ENCODE measurements around the gene EML4. TPM values are rescaled to one million over a fixed set of nuclear protein-coding genes. Genes with fewer than 3 reads are reported as not detected.
"Not testable (repeated sequence)": the region's sequence is repeated elsewhere in the genome, so short reads cannot be mapped to it uniquely, and the experiment has no call there.

EML4 gene
- total RNA-seq, 2 donors from 2014 or later = 79.2 to 82.2 TPM

DNA sequence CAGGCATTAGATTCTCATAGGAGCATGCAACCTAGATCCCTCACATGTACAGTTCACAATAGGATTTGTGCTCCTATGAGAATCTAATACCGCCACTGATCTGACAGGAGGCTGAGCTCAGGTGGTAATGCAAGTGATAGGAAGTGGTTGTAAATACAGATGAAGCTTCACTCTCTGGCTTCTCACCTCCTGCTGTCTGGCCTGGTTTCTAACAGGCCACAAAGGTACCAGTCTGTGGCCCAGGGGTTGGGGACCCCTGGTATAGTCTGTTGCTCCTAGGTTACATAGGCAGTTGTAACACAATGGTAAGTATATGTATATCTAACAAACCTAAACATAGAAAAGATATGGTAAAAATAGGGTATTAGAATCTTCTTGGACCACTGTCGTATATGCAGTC, 81.8 kb downstream of the EML4 start:
- Mint-ChIP-seq H3K27ac (peak overlapping the region; percentile 18), H3K4me1 (ENCODE audit: low read depth) (peaks cover 45% of the 10 kb centered on the region), H3K27me3 (ENCODE audit: low read depth) (no peaks in the 10 kb centered on the region), H3K9me3 (no peaks in the 10 kb centered on the region), H3K4me3 (peak overlapping the region in 1 of 2 donors; percentile 12), H3K36me3 (ENCODE audit: insufficient read depth in 2 of 2) (peaks cover 3 to 30% of the 10 kb centered on the region in 2 donors)
- no peak for DNase-seq
- ATAC-seq (replicated peaks in 1 of 2) = no peak

DNA sequence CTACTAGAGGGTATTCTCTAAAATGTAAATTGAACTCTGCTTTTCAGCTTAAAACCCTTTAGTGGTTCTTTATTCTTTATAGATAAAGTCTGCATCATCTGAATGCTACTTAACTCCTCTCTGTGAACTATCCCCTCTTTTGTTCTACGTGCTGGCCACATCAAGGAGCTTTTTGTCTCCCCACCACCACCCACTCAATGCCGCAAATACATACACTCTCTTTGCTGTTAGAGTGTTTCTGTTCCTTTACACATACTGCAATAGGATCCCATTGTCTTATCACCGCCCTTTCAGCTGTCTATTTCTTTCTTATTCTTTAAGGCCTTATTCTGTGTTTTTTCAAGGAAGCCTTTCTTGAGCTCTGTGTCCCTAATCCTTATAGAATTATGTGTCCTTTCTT, 83.3 kb downstream of the EML4 start:
- DNase-seq (peak; percentile 19 to 39), ATAC-seq (replicated peaks in 1 of 2) (peak; percentile 75 to 90)
- Mint-ChIP-seq H3K4me3 (peak overlapping the region in 1 of 2 donors; percentile 30), H3K36me3 (ENCODE audit: insufficient read depth in 2 of 2) (peaks cover 0 to 16% of the 10 kb centered on the region in 2 donors), H3K27ac (no peak overlapping the region), H3K9me3 (no peaks in the 10 kb centered on the region), H3K27me3 (ENCODE audit: low read depth) (no peaks in the 10 kb centered on the region), H3K4me1 (ENCODE audit: low read depth) (peaks cover 57% of the 10 kb centered on the region)

DNA sequence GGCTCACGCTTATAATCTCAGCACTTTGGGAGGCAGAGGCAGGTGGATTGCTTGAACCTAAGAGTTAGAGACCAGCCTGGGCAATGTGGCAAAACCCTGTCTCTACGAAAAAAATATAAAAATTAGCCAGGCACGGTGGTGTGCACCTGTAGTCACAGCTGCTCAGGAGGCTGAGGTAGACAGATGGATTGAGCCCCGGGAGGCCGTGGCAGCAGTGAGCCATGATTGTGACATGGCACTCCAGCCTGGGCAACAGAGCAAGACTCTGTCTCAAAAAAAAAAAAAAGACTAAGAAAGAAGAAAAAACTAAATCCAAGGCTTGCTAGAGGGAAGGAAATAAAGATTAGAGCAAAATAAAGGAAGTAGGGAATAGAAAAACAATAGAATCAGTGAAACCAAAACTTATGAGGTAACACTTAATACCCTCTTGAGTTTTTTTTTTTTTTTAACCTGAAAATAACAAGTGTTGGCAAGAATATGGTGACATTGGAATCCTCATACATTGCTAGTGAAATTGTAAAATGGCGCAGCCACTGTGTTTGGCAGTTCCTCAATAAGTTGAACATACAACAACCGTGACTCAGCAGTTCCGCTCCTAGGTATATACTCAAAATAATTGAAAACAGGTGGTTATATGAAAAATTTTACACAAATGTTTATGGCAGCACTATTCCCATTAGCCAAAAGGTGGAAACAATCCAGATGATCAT, 85.2 kb downstream of the EML4 start:
- no peak for DNase-seq
- Mint-ChIP-seq H3K36me3 (ENCODE audit: insufficient read depth in 2 of 2) (peaks cover 0 to 19% of the 10 kb centered on the region in 2 donors), H3K4me3 (no peak overlapping the region), H3K27me3 (ENCODE audit: low read depth) (no peaks in the 10 kb centered on the region), H3K9me3 (no peaks in the 10 kb centered on the region), H3K27ac (no peak overlapping the region), H3K4me1 (ENCODE audit: low read depth) (peaks cover 57% of the 10 kb centered on the region)
- no peak for ATAC-seq (replicated peaks in 1 of 2)

DNA sequence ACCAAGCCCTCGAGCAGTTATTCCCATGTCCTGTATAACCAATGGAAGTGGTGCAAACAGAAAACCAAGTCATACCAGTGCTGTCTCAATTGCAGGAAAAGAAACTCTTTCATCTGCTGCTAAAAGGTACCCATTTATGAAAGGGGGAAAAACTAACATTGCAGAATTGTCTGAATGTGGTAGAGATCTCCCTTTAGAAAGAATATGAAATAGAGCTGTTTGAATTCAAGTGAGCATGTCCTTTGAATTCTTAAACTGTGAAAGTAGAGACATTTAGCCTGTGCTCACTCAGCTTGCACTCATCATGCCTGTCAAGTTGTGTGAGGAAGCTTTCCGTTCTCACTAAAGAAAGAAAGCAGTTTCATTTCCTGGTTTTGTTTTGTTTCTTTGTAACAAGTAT, 87.4 kb downstream of the EML4 start:
- Mint-ChIP-seq H3K27ac (peak overlapping the region; percentile 60), H3K36me3 (ENCODE audit: insufficient read depth in 2 of 2) (peaks cover 0 to 11% of the 10 kb centered on the region in 2 donors), H3K27me3 (ENCODE audit: low read depth) (no peaks in the 10 kb centered on the region), H3K4me1 (ENCODE audit: low read depth) (peaks cover 46% of the 10 kb centered on the region), H3K9me3 (no peaks in the 10 kb centered on the region), H3K4me3 (peak overlapping the region; percentile 4 to 53)
- no peak for DNase-seq
- peak in 1 of 2 donors; percentile 38 for ATAC-seq (replicated peaks in 1 of 2)

DNA sequence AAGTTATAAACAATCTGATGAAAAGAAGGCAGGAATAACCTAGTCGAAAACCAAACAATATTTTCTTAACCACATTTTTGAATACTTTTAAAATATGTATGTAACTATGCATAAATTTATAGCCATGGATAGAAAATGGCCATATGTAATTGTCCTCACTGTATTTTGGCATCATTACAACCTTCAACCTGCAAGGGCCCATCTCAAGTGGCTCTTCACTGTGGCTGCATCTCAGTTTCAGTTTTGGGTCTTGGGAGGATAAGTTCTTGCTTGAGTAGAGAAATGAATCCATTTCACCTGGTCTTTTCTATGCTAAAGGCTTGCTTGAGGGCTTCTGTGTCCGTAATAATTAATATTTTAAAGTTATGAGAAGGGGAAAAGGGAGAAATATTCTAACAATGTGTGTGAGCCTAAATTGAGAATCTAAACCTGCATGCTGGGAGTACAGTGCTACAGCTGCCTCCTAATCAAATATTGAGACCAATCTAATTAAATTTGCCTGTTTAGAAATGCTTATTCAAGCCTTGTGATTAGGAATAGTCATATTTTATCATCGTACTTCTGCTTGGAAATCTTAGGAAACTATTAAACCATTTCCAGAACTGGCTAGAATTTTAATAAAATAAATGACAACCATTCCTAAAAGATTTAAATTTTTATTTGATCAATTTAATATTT, 92.5 kb downstream of the EML4 start:
- H3K27me3 Mint-ChIP-seq (ENCODE audit: low read depth) = no peaks in the 10 kb centered on the region
- DNase-seq (no peak), ATAC-seq (replicated peaks in 1 of 2) (no peak)
- H3K4me3 Mint-ChIP-seq = no peak overlapping the region
- no peak overlapping the region for H3K27ac Mint-ChIP-seq
- H3K4me1 Mint-ChIP-seq (ENCODE audit: low read depth) = peaks cover 9% of the 10 kb centered on the region
- no peaks in the 10 kb centered on the region for H3K9me3 Mint-ChIP-seq
- peaks cover 0 to 4% of the 10 kb centered on the region in 2 donors for H3K36me3 Mint-ChIP-seq (ENCODE audit: insufficient read depth in 2 of 2)

DNA sequence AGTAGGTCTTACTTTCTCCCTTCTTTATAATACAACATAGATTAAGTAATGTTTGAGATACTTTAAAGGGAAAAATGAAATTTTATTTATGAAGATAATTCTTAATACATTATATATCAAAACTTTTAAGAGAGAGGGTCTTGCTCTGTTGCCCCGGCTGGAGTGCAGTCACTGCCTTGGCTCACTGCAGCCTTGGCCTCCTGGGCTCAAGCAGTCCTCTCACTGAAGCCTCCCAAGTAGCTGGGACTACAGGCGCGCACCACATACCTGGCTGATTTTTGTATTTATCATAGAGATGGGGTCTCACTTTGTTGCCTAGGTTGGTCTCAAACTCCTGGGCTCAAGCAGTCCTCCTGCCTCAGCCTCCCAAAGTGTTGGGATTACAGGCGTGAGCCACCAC, 97.1 kb downstream of the EML4 start:
- Mint-ChIP-seq H3K36me3 (ENCODE audit: insufficient read depth in 2 of 2) (peaks cover 0 to 4% of the 10 kb centered on the region in 2 donors), H3K9me3 (no peaks in the 10 kb centered on the region), H3K27ac (no peak overlapping the region), H3K27me3 (ENCODE audit: low read depth) (no peaks in the 10 kb centered on the region), H3K4me3 (no peak overlapping the region), H3K4me1 (ENCODE audit: low read depth) (peaks cover 24% of the 10 kb centered on the region)
- DNase-seq (no peak), ATAC-seq (replicated peaks in 1 of 2) (no peak)

DNA sequence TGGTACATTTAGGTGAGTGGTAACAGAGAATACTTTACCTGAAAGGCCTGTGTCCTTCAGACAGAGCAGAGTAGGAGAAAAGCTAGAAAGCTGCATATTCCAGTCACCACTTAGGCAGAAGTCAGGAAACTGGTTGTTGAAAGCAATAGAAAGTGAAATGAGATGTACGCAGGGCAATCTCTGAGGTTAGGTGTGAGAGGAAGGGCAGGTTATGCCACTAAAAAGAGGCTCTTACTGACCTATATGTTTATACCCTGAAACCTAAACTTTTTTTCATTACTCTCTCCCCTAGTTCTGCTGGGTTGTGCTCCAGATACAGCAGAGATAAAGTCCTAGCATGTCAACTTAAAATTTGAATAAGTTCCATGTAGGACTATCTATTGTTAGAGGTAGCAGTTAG, 98.4 kb downstream of the EML4 start:
- DNase-seq (no peak), ATAC-seq (replicated peaks in 1 of 2) (peak; percentile 22 to 51)
- H3K4me1 Mint-ChIP-seq (ENCODE audit: low read depth) = peaks cover 24% of the 10 kb centered on the region
- no peak overlapping the region for H3K4me3 Mint-ChIP-seq
- no peaks in the 10 kb centered on the region for H3K9me3 Mint-ChIP-seq
- H3K27me3 Mint-ChIP-seq (ENCODE audit: low read depth) = no peaks in the 10 kb centered on the region
- H3K36me3 Mint-ChIP-seq (ENCODE audit: insufficient read depth in 2 of 2) = peaks cover 0 to 4% of the 10 kb centered on the region in 2 donors
- peak overlapping the region; percentile 43 for H3K27ac Mint-ChIP-seq

DNA sequence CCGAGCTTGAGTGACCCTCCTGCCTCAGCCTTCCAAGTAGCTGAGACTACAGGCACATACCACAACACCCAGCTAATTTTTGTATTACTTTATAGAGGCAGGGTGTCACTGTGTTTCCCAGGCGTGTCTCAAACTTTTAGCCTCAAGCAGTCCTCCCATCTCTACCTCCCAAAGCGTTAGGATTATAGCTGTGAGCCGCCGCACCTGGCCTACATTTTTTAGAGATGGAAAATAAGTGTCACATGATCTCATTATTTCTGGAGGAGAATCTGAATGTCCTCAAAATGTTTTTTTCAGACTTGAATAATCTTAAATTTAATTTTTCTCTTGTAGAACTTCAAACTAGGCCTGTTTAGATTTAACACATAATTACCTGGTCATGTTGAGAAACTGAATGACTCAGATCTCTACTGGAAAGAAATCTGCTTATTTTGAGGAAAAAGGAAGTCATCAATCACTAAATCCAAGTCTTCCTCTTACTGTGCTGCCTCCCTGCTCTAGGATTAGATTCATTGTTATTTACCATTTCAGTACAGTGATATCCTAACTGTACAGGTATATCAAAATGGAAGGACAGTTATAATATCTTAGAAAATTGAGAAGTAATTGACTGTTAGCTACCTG, 99.5 kb downstream of the EML4 start:
- peaks cover 24% of the 10 kb centered on the region for H3K4me1 Mint-ChIP-seq (ENCODE audit: low read depth)
- no peaks in the 10 kb centered on the region for H3K27me3 Mint-ChIP-seq (ENCODE audit: low read depth)
- DNase-seq = no peak
- peak overlapping the region; percentile 50 for H3K27ac Mint-ChIP-seq
- H3K9me3 Mint-ChIP-seq = no peaks in the 10 kb centered on the region
- peaks cover 0 to 3% of the 10 kb centered on the region in 2 donors for H3K36me3 Mint-ChIP-seq (ENCODE audit: insufficient read depth in 2 of 2)
- H3K4me3 Mint-ChIP-seq = no peak overlapping the region
- ATAC-seq (replicated peaks in 1 of 2) = no peak

DNA sequence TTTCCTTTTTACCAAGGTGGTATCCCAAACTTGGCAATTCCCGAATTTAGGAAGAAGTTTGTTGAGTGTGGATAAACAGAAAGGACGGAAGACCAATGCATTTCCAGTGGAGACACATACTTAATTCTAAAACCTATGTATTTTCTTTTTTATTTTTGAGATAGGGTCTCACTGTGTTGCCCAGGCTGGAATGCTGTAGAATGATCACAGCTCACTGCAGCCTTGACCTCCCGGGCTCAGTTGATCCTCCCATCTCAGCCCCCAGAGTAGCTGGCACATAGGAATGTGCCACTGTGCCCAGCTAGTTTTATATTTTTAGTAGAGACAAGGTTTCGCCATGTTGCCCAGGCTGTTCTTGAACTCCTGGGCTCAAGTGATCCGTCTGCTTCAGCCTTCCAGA, 101.6 kb downstream of the EML4 start:
- DNase-seq (no peak), ATAC-seq (replicated peaks in 1 of 2) (no peak)
- Mint-ChIP-seq H3K36me3 (ENCODE audit: insufficient read depth in 2 of 2) (peaks cover 0 to 3% of the 10 kb centered on the region in 2 donors), H3K4me1 (ENCODE audit: low read depth) (peaks cover 24% of the 10 kb centered on the region), H3K9me3 (no peaks in the 10 kb centered on the region), H3K27me3 (ENCODE audit: low read depth) (no peaks in the 10 kb centered on the region), H3K4me3 (no peak overlapping the region), H3K27ac (no peak overlapping the region)

DNA sequence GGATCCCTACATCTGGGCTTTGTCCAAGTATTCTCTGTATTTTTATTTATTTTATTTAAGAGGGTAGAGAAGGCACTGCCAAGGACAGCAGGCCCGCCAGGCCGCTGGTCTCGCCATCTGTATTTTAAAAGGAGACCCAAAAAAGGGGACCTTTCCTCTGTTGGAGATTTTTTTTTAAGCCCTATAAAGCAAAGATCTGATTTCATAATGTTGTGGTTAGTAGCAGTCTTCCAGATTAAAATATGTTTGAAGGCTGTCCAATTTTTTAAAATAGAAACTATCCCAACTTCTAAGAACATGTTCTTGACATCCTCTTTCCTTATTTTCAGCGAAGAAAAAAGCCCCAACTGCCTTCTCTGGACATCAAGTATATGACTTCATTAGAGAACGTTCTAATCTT, 102.1 kb downstream of the EML4 start:
- H3K9me3 Mint-ChIP-seq; H3K36me3 Mint-ChIP-seq (ENCODE audit: insufficient read depth in 2 of 2); H3K27ac Mint-ChIP-seq; H3K27me3 Mint-ChIP-seq (ENCODE audit: low read depth); ATAC-seq (replicated peaks in 1 of 2); DNase-seq; H3K4me3 Mint-ChIP-seq: not testable (repeated sequence)
- H3K4me1 Mint-ChIP-seq (ENCODE audit: low read depth) = peaks cover 24% of the 10 kb centered on the region

DNA sequence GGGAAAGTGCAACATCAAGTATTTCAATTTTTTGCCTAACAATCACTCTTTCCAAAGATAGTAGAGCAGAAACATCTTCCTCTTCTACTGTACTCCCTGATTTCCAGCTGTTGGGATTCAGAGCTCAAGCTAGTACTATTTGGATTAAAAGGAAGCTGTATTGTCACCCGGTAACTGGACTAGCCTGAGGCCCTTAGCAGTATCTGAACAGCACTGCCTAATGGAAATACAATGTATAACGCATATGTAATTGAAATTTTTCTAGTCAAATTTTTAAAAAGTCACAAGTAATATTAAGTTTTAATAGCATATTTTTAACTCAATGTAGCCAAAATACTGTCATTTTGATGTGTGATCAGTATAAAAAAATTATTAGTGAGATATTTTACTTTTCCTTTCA, 105.7 kb downstream of the EML4 start:
- ATAC-seq (replicated peaks in 1 of 2) (no peak), DNase-seq (no peak)
- H3K9me3 Mint-ChIP-seq = no peaks in the 10 kb centered on the region
- H3K4me3 Mint-ChIP-seq = no peak overlapping the region
- H3K27me3 Mint-ChIP-seq (ENCODE audit: low read depth) = no peaks in the 10 kb centered on the region
- no peaks in the 10 kb centered on the region for H3K4me1 Mint-ChIP-seq (ENCODE audit: low read depth)
- no peak overlapping the region for H3K27ac Mint-ChIP-seq
- H3K36me3 Mint-ChIP-seq (ENCODE audit: insufficient read depth in 2 of 2) = peaks cover 0 to 1% of the 10 kb centered on the region in 2 donors

DNA sequence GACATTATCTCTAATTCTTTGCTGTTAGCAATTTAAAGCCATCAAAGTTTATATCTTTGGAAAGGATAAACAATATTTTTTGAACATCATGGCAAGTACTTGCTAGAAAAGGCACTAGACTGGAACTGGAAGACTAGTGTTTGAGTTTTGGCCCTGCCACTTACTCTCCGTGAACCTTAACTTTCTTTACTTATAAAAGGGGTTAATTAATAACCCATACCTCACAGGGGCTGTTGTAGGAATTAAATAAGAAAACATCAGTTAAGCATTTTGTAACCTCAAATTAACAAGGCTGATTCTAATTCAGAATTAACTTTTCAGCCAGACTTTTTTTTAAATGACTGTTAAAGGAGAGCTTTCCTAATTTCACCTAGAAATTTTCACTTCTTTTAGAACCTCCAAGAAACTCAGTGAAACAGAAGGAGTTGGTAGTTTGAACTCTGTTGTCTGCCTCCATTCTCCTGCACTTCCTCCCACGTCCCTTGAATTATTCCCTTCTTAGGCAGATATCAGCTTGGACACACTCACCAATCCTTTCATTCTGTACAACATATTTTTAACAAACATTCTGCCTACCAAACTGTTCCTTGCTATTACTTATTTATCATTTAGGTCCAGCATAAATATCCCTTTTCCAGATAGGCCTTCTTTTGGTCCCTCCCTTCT, 112.4 kb downstream of the EML4 start:
- ATAC-seq (replicated peaks in 1 of 2) (no peak), DNase-seq (no peak)
- Mint-ChIP-seq H3K9me3 (no peaks in the 10 kb centered on the region), H3K4me3 (no peak overlapping the region), H3K27ac (peak overlapping the region; percentile 95), H3K4me1 (ENCODE audit: low read depth) (peaks cover 15% of the 10 kb centered on the region), H3K36me3 (ENCODE audit: insufficient read depth in 2 of 2) (peaks cover 1 to 13% of the 10 kb centered on the region in 2 donors), H3K27me3 (ENCODE audit: low read depth) (no peaks in the 10 kb centered on the region)

DNA sequence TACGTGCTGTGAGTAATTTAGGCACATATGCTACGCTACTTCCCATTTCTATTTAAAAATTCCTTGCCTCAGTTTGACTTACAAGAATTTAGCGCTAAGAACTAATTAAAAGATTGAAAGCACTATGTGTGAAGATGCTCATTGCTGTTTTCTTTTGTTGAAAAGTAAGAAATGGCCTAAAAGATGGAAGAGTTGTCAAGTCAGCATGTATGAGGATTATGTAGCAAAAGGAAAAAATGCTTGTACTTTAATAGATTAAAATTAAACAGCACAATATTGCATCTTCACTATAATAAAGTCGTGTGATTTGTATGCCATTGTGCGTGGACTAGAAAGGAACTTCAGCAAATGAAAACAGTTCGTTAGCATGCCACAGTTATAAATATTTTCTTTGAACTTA, 114.9 kb downstream of the EML4 start:
- Mint-ChIP-seq H3K4me3 (no peak overlapping the region), H3K27ac (peak overlapping the region; percentile 20), H3K9me3 (no peaks in the 10 kb centered on the region), H3K36me3 (ENCODE audit: insufficient read depth in 2 of 2) (peaks cover 1 to 18% of the 10 kb centered on the region in 2 donors), H3K4me1 (ENCODE audit: low read depth) (peaks cover 34% of the 10 kb centered on the region), H3K27me3 (ENCODE audit: low read depth) (no peaks in the 10 kb centered on the region)
- ATAC-seq (replicated peaks in 1 of 2) = no peak
- DNase-seq = no peak

Data from activated T-cell treated with anti-CD3 and anti-CD28 coated beads, Interleukin-2, amount 50 U/mL, for 72 hours (primary cell).